A673 (cell line): Measurements from ENCODE around the gene UBE2E3. TPM values are rescaled to one million over a fixed set of nuclear protein-coding genes. Genes with fewer than 3 reads are reported as not detected.

Experiments used
- BruUV-seq: library from RNA; stranded (reverse); fragments of 400-500 nt; replicated peaks from 2 replicates; lab custom pipeline; 2021; lab: Mats Ljungman, UMichigan
- CTCF ChIA-PET: fragments of 300-600 bp; sonication (Branson Sonifier 250); formaldehyde crosslinking; loops from one replicate; lab custom pipeline; 2022; ENCODE audit warnings: antibody characterized with exemption; lab: Charles Lee
- POLR2A ChIA-PET: fragments of 300-600 bp; sonication (Branson Sonifier 250); formaldehyde crosslinking; loops from one replicate; lab custom pipeline; 2022; ENCODE audit warnings: antibody characterized with exemption; ENCODE audit not compliant: low non-redundant PET; lab: Charles Lee
- DNase-seq: peaks from one replicate; pipeline ENCODE4 v3.0.0-alpha.2; 2015; ENCODE audit warnings: low spot score
- H3K27ac ChIP-seq: fragments of 200-600 bp; sonication (generic); 2 replicates; pipeline ENCODE4 v1.5.1; 2016; ENCODE audit warnings: mixed run types, low read depth, mild to moderate bottlenecking, mixed read lengths, antibody characterized with exemption, low read length; ENCODE audit not compliant: poor library complexity, severe bottlenecking
- H3K27me3 ChIP-seq: fragments of 200-600 bp; sonication (generic); replicated peaks from 2 replicates; pipeline ENCODE4 v1.6.1; 2017; ENCODE audit warnings: mixed run types, low read depth, mild to moderate bottlenecking, mixed read lengths, antibody characterized with exemption, low read length; ENCODE audit not compliant: insufficient read depth, poor library complexity
- H3K36me3 ChIP-seq: fragments of 200-600 bp; sonication (generic); 2 replicates; pipeline ENCODE4 v1.6.1; 2016; ENCODE audit warnings: mixed run types, mild to moderate bottlenecking, mixed read lengths, antibody characterized with exemption, low read length; ENCODE audit not compliant: insufficient read depth, poor library complexity, severe bottlenecking
- H3K4me1 ChIP-seq: fragments of 200-600 bp; sonication (generic); 2 replicates; pipeline ENCODE4 v1.6.1; 2017; ENCODE audit warnings: mixed run types, mild to moderate bottlenecking, mixed read lengths, antibody characterized with exemption, low read length; ENCODE audit not compliant: insufficient read depth, poor library complexity, severe bottlenecking
- H3K4me3 ChIP-seq: fragments of 200-600 bp; sonication (generic); 2 replicates; pipeline ENCODE4 v1.5.1; 2016; ENCODE audit warnings: low read depth, mixed run types, mild to moderate bottlenecking, mixed read lengths, low read length; ENCODE audit not compliant: poor library complexity, severe bottlenecking
- H3K9me3 ChIP-seq: fragments of 200-600 bp; sonication (generic); 2 replicates; pipeline ENCODE4 v1.6.1; 2016; ENCODE audit warnings: mixed run types, low read depth, mild to moderate bottlenecking, mixed read lengths, antibody characterized with exemption, low read length; ENCODE audit not compliant: poor library complexity, severe bottlenecking
- EZH2 ChIP-seq: fragments of 200-600 bp; sonication (generic); IDR thresholded peaks from 2 replicates; pipeline ENCODE4 v1.6.1; 2017; ENCODE audit warnings: borderline replicate concordance, low read depth, mild to moderate bottlenecking, mixed read lengths, antibody characterized with exemption, low read length; ENCODE audit not compliant: poor library complexity, severe bottlenecking
- intact Hi-C: fragments of 100-400 bp; cut with micrococcal nuclease; formaldehyde crosslinking; loops from one replicate; pipeline ENCODE4 v1.10.0; 2022; ENCODE audit not compliant: unreplicated experiment
- total RNA-seq: library from RNA; stranded (reverse); gene quantifications from 2 replicates; pipeline ENCODE4 v1.2.3, GENCODE V29; 2021
- TF ChIP-seq, protein P1 (sequence below): fragments of 300-800, 200-600 bp; sonication (generic); conservative IDR thresholded peaks from 2 replicates; pipeline ENCODE4 v1.5.1; 2017; ENCODE audit warnings: low read depth, mild to moderate bottlenecking, antibody characterized with exemption, low read length, moderate library complexity, mixed read lengths

UBE2E3 gene
- total RNA-seq, 1 experiment from 2014 or later = 103 TPM

- intact Hi-C loops = no loop called here
- H3K27ac ChIP-seq = no peak overlapping the region
- TF ChIP-seq, protein P1, sequence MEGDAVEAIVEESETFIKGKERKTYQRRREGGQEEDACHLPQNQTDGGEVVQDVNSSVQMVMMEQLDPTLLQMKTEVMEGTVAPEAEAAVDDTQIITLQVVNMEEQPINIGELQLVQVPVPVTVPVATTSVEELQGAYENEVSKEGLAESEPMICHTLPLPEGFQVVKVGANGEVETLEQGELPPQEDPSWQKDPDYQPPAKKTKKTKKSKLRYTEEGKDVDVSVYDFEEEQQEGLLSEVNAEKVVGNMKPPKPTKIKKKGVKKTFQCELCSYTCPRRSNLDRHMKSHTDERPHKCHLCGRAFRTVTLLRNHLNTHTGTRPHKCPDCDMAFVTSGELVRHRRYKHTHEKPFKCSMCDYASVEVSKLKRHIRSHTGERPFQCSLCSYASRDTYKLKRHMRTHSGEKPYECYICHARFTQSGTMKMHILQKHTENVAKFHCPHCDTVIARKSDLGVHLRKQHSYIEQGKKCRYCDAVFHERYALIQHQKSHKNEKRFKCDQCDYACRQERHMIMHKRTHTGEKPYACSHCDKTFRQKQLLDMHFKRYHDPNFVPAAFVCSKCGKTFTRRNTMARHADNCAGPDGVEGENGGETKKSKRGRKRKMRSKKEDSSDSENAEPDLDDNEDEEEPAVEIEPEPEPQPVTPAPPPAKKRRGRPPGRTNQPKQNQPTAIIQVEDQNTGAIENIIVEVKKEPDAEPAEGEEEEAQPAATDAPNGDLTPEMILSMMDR = no peak
- no peak for TF ChIP-seq EZH2
- DNase-seq = no peak
- no TSS peak for BruUV-seq
- no peaks in the 10 kb centered on the region for H3K36me3 ChIP-seq
- no peak overlapping the region for H3K4me3 ChIP-seq
- H3K27me3 ChIP-seq = no peaks in the 10 kb centered on the region
- peaks cover 13% of the 10 kb centered on the region for H3K4me1 ChIP-seq
- CTCF ChIA-PET = no interaction called here
- POLR2A ChIA-PET = no interaction called here
- H3K9me3 ChIP-seq = no peaks in the 10 kb centered on the region
Measured at GRCh38 chr2:181070836-181071200, 90.4 kb downstream of the UBE2E3 start.

- DNase-seq = no peak
- TF ChIP-seq, protein P1 = no peak
- H3K27ac ChIP-seq = no peak overlapping the region
- intact Hi-C loops = no loop called here
- POLR2A ChIA-PET = no interaction called here
- no TSS peak for BruUV-seq
- CTCF ChIA-PET = interaction anchor here (0.6 kb wide), 1 partner anchor 9 kb away, joined by 3 read pairs; no protein-coding TSS in a partner anchor
- peaks cover 9% of the 10 kb centered on the region for H3K4me1 ChIP-seq
- no peaks in the 10 kb centered on the region for H3K27me3 ChIP-seq
- H3K4me3 ChIP-seq = no peak overlapping the region
- no peaks in the 10 kb centered on the region for H3K36me3 ChIP-seq
- H3K9me3 ChIP-seq = no peaks in the 10 kb centered on the region
Measured at GRCh38 chr2:181072486-181073235, 92.3 kb downstream of the UBE2E3 start.

DNA sequence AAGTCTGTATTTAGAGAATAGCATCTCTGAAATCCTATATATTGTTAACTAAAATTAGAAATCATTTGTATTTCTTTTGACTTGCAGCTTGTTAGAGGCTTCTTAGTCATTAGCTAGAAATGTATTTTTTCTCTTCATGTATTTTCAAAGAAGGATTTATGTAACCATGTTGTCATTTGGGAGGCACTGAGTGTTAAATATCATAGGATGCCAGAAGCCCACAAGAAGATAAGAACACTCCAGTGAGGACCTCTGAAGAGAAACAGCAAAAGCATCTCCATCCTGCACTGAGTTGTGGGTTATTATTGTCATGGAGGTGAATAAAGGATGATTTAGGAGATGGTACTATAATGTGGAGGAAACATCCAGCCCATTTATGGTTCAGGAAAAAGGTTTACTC lies 93.5 kb downstream of the UBE2E3 start:
- Histone ChIP-seq H3K27ac (no peak overlapping the region), H3K4me1 (peaks cover 9% of the 10 kb centered on the region), H3K9me3 (no peaks in the 10 kb centered on the region), H3K36me3 (no peaks in the 10 kb centered on the region), H3K4me3 (no peak overlapping the region), H3K27me3 (no peaks in the 10 kb centered on the region)
- no peak for TF ChIP-seq EZH2
- TF ChIP-seq, protein P1 = no peak
- DNase-seq = no peak
- CTCF ChIA-PET = no interaction called here
- no TSS peak for BruUV-seq
- POLR2A ChIA-PET = no interaction called here
- intact Hi-C loops = no loop called here
